Measurements from ENCODE around the gene FOXK1. TPM values are rescaled to one million over a fixed set of nuclear protein-coding genes. Genes with fewer than 3 reads are reported as not detected.
A peak's percentile ranks its signal among the peaks of the same experiment; 100 is the strongest.

Gene FOXK1
- total and polyA plus RNA-seq, 12 donors, result 3.6 to 30.6 (median 24.2) TPM

GRCh38 chr7:4818000-4818794, 136.1 kb downstream of the FOXK1 start:
- no peaks in the 10 kb centered on the region for H3K9me3 ChIP-seq
- no peak overlapping the region for H3K4me3 ChIP-seq
- no peak for DNase-seq
- H3K36me3 ChIP-seq, result peaks cover 0 to 19% (median 0%) of the 10 kb centered on the region in 9 donors
- H3K27me3 ChIP-seq, result no peaks in the 10 kb centered on the region
- intact Hi-C loops (cut with DNase I), result no loop called here
- peaks cover 3 to 50% (median 19%) of the 10 kb centered on the region in 9 donors for H3K4me1 ChIP-seq
- peak overlapping the region in 5 of 10 donors; percentile 3 to 86 (median 77) for H3K27ac ChIP-seq
- TF ChIP-seq CTCF (IDR thresholded peaks at IDR 0.05), result no peak
- no peak for ATAC-seq
- 84 to 86% methylated on average over 30 to 32 of the region's 32 CpGs for WGBS, 2 donors

GRCh38 chr7:4819560-4820404, 137.7 kb downstream of the FOXK1 start:
- Histone ChIP-seq H3K4me1 (peaks cover 3 to 55% (median 19%) of the 10 kb centered on the region in 9 donors), H3K27me3 (no peaks in the 10 kb centered on the region), H3K36me3 (peaks cover 0 to 6% (median 0%) of the 10 kb centered on the region in 9 donors), H3K4me3 (peak overlapping the region in 2 of 10 donors; percentile 6), H3K9me3 (no peaks in the 10 kb centered on the region), H3K27ac (peak overlapping the region; percentile 6 to 86 (median 71))
- DNase-seq (peak; percentile 66 to 70), ATAC-seq (peak; percentile 32 to 76 (median 72))
- intact Hi-C loops (cut with DNase I), result loop anchor here in 1 of 10 donors (10.0 kb wide), 1 partner anchor 265 kb away; no protein-coding TSS in a partner anchor
- WGBS, 2 donors, result 58 to 59% methylated on average over 39 of the region's 39 CpGs
- no peak for TF ChIP-seq CTCF (IDR thresholded peaks at IDR 0.05)

GRCh38 chr7:4820405-4820966, 138.4 kb downstream of the FOXK1 start:
- 51 to 55% methylated on average over 19 of the region's 19 CpGs for WGBS, 2 donors
- H3K4me3 ChIP-seq, result peak overlapping the region in 1 of 10 donors; percentile 6

More at GRCh38 chr7:4820405-4820966, 138.4 kb downstream of the FOXK1 start:
- no peaks in the 10 kb centered on the region for H3K9me3 ChIP-seq
- peaks cover 3 to 55% (median 19%) of the 10 kb centered on the region in 9 donors for H3K4me1 ChIP-seq
- peak overlapping the region; percentile 6 to 86 (median 71) for H3K27ac ChIP-seq
- peaks cover 0 to 4% (median 0%) of the 10 kb centered on the region in 9 donors for H3K36me3 ChIP-seq
- no peaks in the 10 kb centered on the region for H3K27me3 ChIP-seq
- TF ChIP-seq CTCF (IDR thresholded peaks at IDR 0.05), result no peak
- DNase-seq, result no peak
- intact Hi-C loops (cut with DNase I), result loop anchor here in 1 of 10 donors (10.0 kb wide), 1 partner anchor 264 kb away; no protein-coding TSS in a partner anchor
- ATAC-seq, result peak; percentile 11 to 80 (median 60)

Small RNA genes lying within 50 kb of the gene (microRNA-seq; reads per million reads assigned to microRNA genes)
- gene MIR4656, result 0 reads per million in 2 donors

Other genes with a start within 250 kb of the FOXK1 start
- 10 to 100 TPM in 7 of 10 donors, 1 to 10 TPM in 3; 8.5 to 16.7 (median 12.4) TPM for gene AP5Z1, start 93.3 kb downstream of the FOXK1 start, total RNA-seq
- 10 to 100 TPM; 20.0 to 30.9 TPM for gene AP5Z1, start 93.3 kb downstream of the FOXK1 start, polyA plus RNA-seq
- gene PAPOLB, start 179.7 kb downstream of the FOXK1 start, total RNA-seq, result under 1 TPM in 6 of 10 donors, not detected in 4; 0.10 to 0.21 (median 0.15) TPM
- under 1 TPM; 0.01 to 0.15 TPM for gene PAPOLB, start 179.7 kb downstream of the FOXK1 start, polyA plus RNA-seq
- gene RADIL, start 201.4 kb downstream of the FOXK1 start, total RNA-seq, result 1 to 10 TPM; 1.2 to 6.6 (median 3.8) TPM
- 1 to 10 TPM; 2.4 to 5.0 TPM for gene RADIL, start 201.4 kb downstream of the FOXK1 start, polyA plus RNA-seq

Data from heart right ventricle (tissue), 16 donors.